Stomach (tissue), 4 donors: ENCODE data around the gene NLRP5.

Source experiments
- CTCF ChIP-seq, 7 experiments: fragments of 450-650 bp in 4 of 7; fragments of 200-600 bp in 3 of 7; sonication (generic) in 3 of 7; IDR thresholded peaks; one replicate each; pipeline ENCODE4 v1.5.1; 2016 to 2019; ENCODE audit warnings: antibody characterized with exemption in 7 of 7, control low read depth in 2 of 7, mild to moderate bottlenecking in 1 of 7
- EP300 ChIP-seq: sonication (generic); formaldehyde crosslinking; IDR thresholded peaks from one replicate; pipeline ENCODE4 v1.6.1; 2017; ENCODE audit warnings: antibody characterized with exemption
- POLR2A ChIP-seq, 4 donors: fragments of 450-650 bp; IDR thresholded peaks; one replicate each; pipeline ENCODE4 v1.6.1; 2016; ENCODE audit warnings: antibody characterized with exemption in 4 of 4, control low read depth in 2 of 4, mild to moderate bottlenecking in 1 of 4, moderate library complexity in 1 of 4
- POLR2AphosphoS5 ChIP-seq, 3 donors: sonication (generic); formaldehyde crosslinking; IDR thresholded peaks; one replicate each; pipeline ENCODE4 v1.6.1; 2016; ENCODE audit warnings: antibody characterized with exemption in 3 of 3

GRCh38 chr19:56099638-56100539, 113.3 kb downstream of the NLRP5 start:
- TF ChIP-seq CTCF (IDR thresholded peaks at IDR 0.05): no peak
- no peak for TF ChIP-seq POLR2AphosphoS5 (IDR thresholded peaks at IDR 0.05)
- no peak for TF ChIP-seq EP300
- no peak for TF ChIP-seq POLR2A (IDR thresholded peaks at IDR 0.05)
